Heart right ventricle (tissue), 16 donors: ENCODE data around the gene MYDGF. TPM values are rescaled to one million over a fixed set of nuclear protein-coding genes. Genes with fewer than 3 reads are reported as not detected.

Experiments used
- ATAC-seq, 8 donors: fragments of 200-7000 bp; cut with Tn5 transposase; one replicate each; pipeline ENCODE4 v1.9.1; 2020; ENCODE audit warnings: mild to moderate bottlenecking in 8 of 8, moderate library complexity in 8 of 8, moderate number of reproducible peaks in 1 of 8
- DNase-seq, 2 donors: peaks; one replicate each; pipeline ENCODE4 v3.0.0-alpha.2; 2020
- H3K27ac ChIP-seq, 10 donors: fragments of 200-600 bp; sonication (generic) in 2 of 10; one replicate each; pipeline versions ENCODE4 v1.5.0 to v1.8.0; 2020 to 2022; ENCODE audit warnings: mild to moderate bottlenecking in 3 of 10
- H3K27me3 ChIP-seq, 7 donors: fragments of 200-600 bp; one replicate each; pipeline ENCODE4 v1.8.0; 2021 to 2022; ENCODE audit warnings: mild to moderate bottlenecking in 2 of 7
- H3K36me3 ChIP-seq, 9 donors: fragments of 200-600 bp; sonication (generic) in 1 of 9; one replicate each; pipeline versions ENCODE4 v1.5.0 to v1.8.0; 2020 to 2022; ENCODE audit warnings: mild to moderate bottlenecking in 2 of 9
- H3K4me1 ChIP-seq, 9 donors: fragments of 200-600 bp; sonication (generic) in 1 of 9; one replicate each; pipeline versions ENCODE4 v1.5.0 to v1.8.0; 2020 to 2022; ENCODE audit warnings: mild to moderate bottlenecking in 4 of 9
- H3K4me3 ChIP-seq, 10 donors: fragments of 200-600 bp; sonication (generic) in 2 of 10; one replicate each; pipeline versions ENCODE4 v1.5.0 to v1.8.0; 2020 to 2022; ENCODE audit warnings: mild to moderate bottlenecking in 7 of 10, moderate library complexity in 2 of 10
- H3K9me3 ChIP-seq, 11 donors: fragments of 200-600 bp in 10 of 11; sonication (generic) in 2 of 11; one replicate each; pipeline versions ENCODE4 v1.5.0 to v1.8.0; 2013 to 2022; ENCODE audit warnings: mild to moderate bottlenecking in 2 of 11, control low read depth in 1 of 11, moderate library complexity in 1 of 11
- CTCF ChIP-seq, 9 donors: fragments of 200-600 bp; sonication (generic) in 2 of 9; IDR thresholded peaks; one replicate each; pipeline versions ENCODE4 v1.5.0 to v1.8.0; 2021 to 2022; ENCODE audit warnings: antibody characterized with exemption in 9 of 9, mild to moderate bottlenecking in 5 of 9, moderate library complexity in 1 of 9
- WGBS, 2 donors: extraction: QIAGEN DNeasy Blood & Tissue Kit; methylation state at CpG; one replicate each; pipeline ENCODE4 v1.1.7; 2013; ENCODE audit warnings: inconsistent platforms in 1 of 2; 5-methylcytosine and 5-hydroxymethylcytosine counted together
- intact Hi-C, 10 donors: fragments of 100-400 bp; cut with DNase I; formaldehyde crosslinking; loops; one replicate each; pipeline versions ENCODE4 v1.11.1 to v1.14.2; 2022
- polyA plus RNA-seq, 2 donors: library from polyadenylated mRNA; stranded (reverse); fragments of 200-250 nt; gene quantifications; one replicate each; pipeline ENCODE4 v1.2.3, GENCODE V29; 2013
- total RNA-seq, 10 donors: library from RNA; stranded (reverse); fragmentation: NEBNext Ultra II Directional in 3 of 10; extraction: Animal tissue kit (Norgen Biotek cat#: 25700) in 3 of 10; gene quantifications; one replicate each; pipeline versions ENCODE4 v1.2.1 to v1.2.4, GENCODE V29; 2021 to 2023
- donor health status: Arrhythmogenic right ventricular cardiomyopathy.
- donor health status: ischemic (EF 13 %, LVEDD 7.1; RV severe dilation, severe dysfunction).
- donor health status: healthy with polysubstance abuse.
- donor health status: DM: no; HTN: yes; CAD: no.
- donor health status: DM: no; HTN: no; CAD: no.
- donor health status: ischemic (EF 25% LVEDD 6.9; RV normal size, moderate dysfunction).
- donor health status: ischemic (EF 25% LVEDD 5.7; RV mildly dilated, moderate dysfunction).
- donor health status: healthy.
- donor health status: DM: yes; HTN: yes; CAD: no.
- donor health status: Ischemic cardiomyopathy.
- donor health status: ischemic (EF 35%, LVEDD 5.7; RV mildly dilated, moderate dysfunction).
- donor health status: nonischemic (EF 11% LVEDD 7.7; RV severe dilation, severe dysfunction).
- donor health status: DM: yes; HTN: yes; CAD: no.
- donor health status: PGD.
- donor health status: ischemic (EF 29% LVEDD 5.4; RV normal size, mild dysfunction).
- donor health status: nonischemic (EF 23%, LVEDD 6.1; RV moderate dilation, normal function).

The MYDGF gene
- total and polyA plus RNA-seq, 12 donors, result 14.2 to 211 (median 25.3) TPM

DNA sequence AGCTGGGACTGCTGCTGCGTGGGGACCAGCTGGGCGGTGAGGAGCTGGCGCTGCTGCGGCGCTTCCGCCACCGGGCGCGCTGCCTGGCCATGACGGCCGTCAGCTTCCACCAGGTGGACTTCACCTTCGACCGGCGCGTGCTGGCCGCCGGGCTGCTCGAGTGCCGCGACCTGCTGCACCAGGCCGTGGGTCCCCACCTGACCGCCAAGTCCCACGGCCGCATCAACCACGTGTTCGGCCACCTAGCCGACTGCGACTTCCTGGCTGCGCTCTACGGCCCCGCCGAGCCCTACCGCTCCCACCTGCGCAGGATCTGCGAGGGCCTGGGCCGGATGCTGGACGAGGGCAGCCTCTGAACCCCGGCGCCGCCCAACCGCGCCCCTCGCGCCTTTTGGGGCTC is 18.1 kb downstream of the MYDGF start:
- H3K36me3 ChIP-seq, result peaks cover 0 to 59% (median 4%) of the 10 kb centered on the region in 9 donors
- 96% methylated on average over 44 of the region's 44 CpGs for WGBS, 2 donors
- no peaks in the 10 kb centered on the region for H3K9me3 ChIP-seq
- H3K27ac ChIP-seq, result no peak overlapping the region
- intact Hi-C loops, result no loop called here
- ATAC-seq, result no peak
- peaks cover 8 to 49% (median 28%) of the 10 kb centered on the region in 9 donors for H3K4me1 ChIP-seq
- TF ChIP-seq CTCF (IDR thresholded peaks at IDR 0.05), result no peak
- no peak for DNase-seq
- no peak overlapping the region for H3K4me3 ChIP-seq
- H3K27me3 ChIP-seq, result no peaks in the 10 kb centered on the region

- ATAC-seq (no peak), DNase-seq (no peak)
- intact Hi-C loops, result no loop called here
- Histone ChIP-seq H3K27me3 (no peaks in the 10 kb centered on the region), H3K36me3 (peaks cover 0 to 39% (median 4%) of the 10 kb centered on the region in 9 donors), H3K27ac (peak overlapping the region in 7 of 10 donors; percentile 19 to 81 (median 71)), H3K4me3 (no peak overlapping the region), H3K9me3 (no peaks in the 10 kb centered on the region), H3K4me1 (peaks cover 8 to 64% (median 28%) of the 10 kb centered on the region in 9 donors)
- WGBS, 2 donors, result 71 to 74% methylated on average over 2 of the region's 2 CpGs
- TF ChIP-seq CTCF (IDR thresholded peaks at IDR 0.05), result no peak
Observed at GRCh38 chr19:4650159-4650558, 20.0 kb downstream of the MYDGF start.

GRCh38 chr19:4649392-4650047 is 20.6 kb downstream of the MYDGF start:
- H3K9me3 ChIP-seq, result no peaks in the 10 kb centered on the region
- H3K4me1 ChIP-seq, result peaks cover 8 to 60% (median 28%) of the 10 kb centered on the region in 9 donors
- H3K27ac ChIP-seq, result peak overlapping the region in 7 of 10 donors; percentile 13 to 82 (median 77)
- no peaks in the 10 kb centered on the region for H3K27me3 ChIP-seq
- peak overlapping the region in 1 of 10 donors; percentile 32 for H3K4me3 ChIP-seq
- intact Hi-C loops, result no loop called here
- ATAC-seq (no peak), DNase-seq (no peak)
- peaks cover 0 to 34% (median 0%) of the 10 kb centered on the region in 9 donors for H3K36me3 ChIP-seq
- 78 to 80% methylated on average over 19 of the region's 19 CpGs for WGBS, 2 donors
- no peak for TF ChIP-seq CTCF (IDR thresholded peaks at IDR 0.05)

DNA sequence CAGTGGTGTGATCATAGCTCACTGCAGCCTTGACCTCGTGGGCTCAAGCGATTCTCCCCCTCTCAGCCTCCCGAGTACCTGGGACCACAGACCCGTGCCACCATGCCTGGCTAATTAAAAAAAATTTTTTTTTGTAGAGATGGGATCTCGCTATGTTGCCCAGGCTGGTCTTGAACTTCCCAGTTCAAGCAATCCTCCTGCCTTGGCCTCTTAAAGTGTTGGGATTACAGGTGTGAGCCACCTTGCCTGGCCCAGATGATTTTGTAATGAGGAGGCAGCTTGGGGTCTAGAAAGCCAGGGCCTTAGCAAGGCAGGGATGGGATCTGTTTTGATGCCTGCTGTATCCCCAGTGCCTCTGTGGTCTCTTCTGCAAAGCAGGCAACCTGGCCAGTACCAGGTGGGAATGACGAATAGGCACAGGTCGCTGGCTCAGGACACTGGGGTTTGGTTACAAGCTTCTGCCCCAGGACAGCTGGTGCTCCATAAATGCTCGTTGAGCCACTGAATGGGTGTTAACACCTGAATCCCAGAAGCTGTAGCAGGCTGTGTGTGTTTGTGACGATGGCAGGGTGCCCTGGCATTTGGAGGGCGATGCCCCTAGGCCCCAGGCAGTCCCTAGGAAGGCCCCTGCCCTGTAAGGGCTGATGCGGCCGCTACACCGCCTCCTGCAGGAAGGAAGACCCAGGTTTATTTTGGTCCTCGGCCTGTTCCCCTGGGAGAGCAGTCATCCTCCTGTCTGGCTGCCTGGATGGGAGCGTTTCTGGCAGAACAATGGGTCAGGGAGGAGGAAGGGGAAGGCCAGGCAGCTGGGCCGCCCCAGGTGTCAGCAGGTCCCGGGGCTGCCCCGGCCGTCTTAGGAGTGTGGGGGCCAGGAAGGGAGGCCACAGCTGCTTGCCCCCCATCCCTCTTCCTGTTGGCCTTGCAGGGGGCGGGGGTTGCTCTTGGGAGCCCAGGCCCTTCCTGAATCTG is 22.2 kb downstream of the MYDGF start:
- WGBS, 2 donors, result 52 to 57% methylated on average over 18 to 19 of the region's 20 CpGs
- intact Hi-C loops, result no loop called here
- peak overlapping the region in 5 of 10 donors; percentile 14 to 32 (median 24) for H3K4me3 ChIP-seq

More for the DNA sequence above, 22.2 kb downstream of the MYDGF start:
- DNase-seq, result peak; percentile 74 to 90
- Histone ChIP-seq H3K4me1 (peaks cover 8 to 55% (median 27%) of the 10 kb centered on the region in 9 donors), H3K27me3 (no peaks in the 10 kb centered on the region), H3K27ac (peak overlapping the region; percentile 56 to 82 (median 74)), H3K36me3 (peaks cover 0 to 24% (median 0%) of the 10 kb centered on the region in 9 donors), H3K9me3 (no peaks in the 10 kb centered on the region)
- peak in 8 of 9 donors; percentile 11 to 64 (median 38) for TF ChIP-seq CTCF (IDR thresholded peaks at IDR 0.05)
- peak; percentile 82 to 95 (median 92) for ATAC-seq
